Chondrocyte (in vitro differentiated cells): ENCODE measurements around the gene SLAMF6. TPM values are rescaled to one million over a fixed set of nuclear protein-coding genes. Genes with fewer than 3 reads are reported as not detected.

ENCODE experiments used
- DNase-seq: peaks from one replicate; pipeline ENCODE4 v3.0.0; 2021; ENCODE audit warnings: mixed read lengths, low spot score
- H3K27ac Mint-ChIP-seq: one replicate; pipeline ENCODE4 v1.8.0; 2021; ENCODE audit warnings: mild to moderate bottlenecking, moderate library complexity, mixed read lengths; ENCODE audit not compliant: unreplicated experiment
- H3K27me3 Mint-ChIP-seq: 2 replicates; pipeline ENCODE4 v1.8.0; 2021; ENCODE audit warnings: low read depth, mixed read lengths
- H3K36me3 Mint-ChIP-seq: 2 replicates; pipeline ENCODE4 v1.8.0; 2021; ENCODE audit warnings: low read depth, mixed read lengths
- H3K4me1 Mint-ChIP-seq: 2 replicates; pipeline ENCODE4 v1.8.0; 2021; ENCODE audit warnings: low read depth, mild to moderate bottlenecking, mixed read lengths
- H3K4me3 Mint-ChIP-seq: one replicate; pipeline ENCODE4 v1.8.0; 2021; ENCODE audit warnings: mild to moderate bottlenecking, moderate library complexity, mixed read lengths; ENCODE audit not compliant: unreplicated experiment
- H3K9me3 Mint-ChIP-seq: 2 replicates; pipeline ENCODE4 v1.8.0; 2021; ENCODE audit warnings: low read depth, mixed read lengths
- CTCF ChIP-seq: fragments of 200-600 bp; sonication (generic); IDR thresholded peaks from 2 replicates; pipeline ENCODE4 v1.5.0; 2021; ENCODE audit warnings: antibody characterized with exemption, mild to moderate bottlenecking, moderate library complexity
- total RNA-seq: library from RNA; stranded (reverse); gene quantifications from 3 replicates; pipeline ENCODE4 v1.2.1, GENCODE V29; 2021

SLAMF6 gene
- total RNA-seq, 1 donor from 2014 or later, result not detected

- Mint-ChIP-seq H3K9me3 (no peaks in the 10 kb centered on the region), H3K4me3 (no peak overlapping the region), H3K4me1 (no peaks in the 10 kb centered on the region), H3K27me3 (peaks cover 32% of the 10 kb centered on the region), H3K36me3 (peaks cover 1% of the 10 kb centered on the region), H3K27ac (no peak overlapping the region)
- no peak for TF ChIP-seq CTCF
- DNase-seq, result no peak
Measured at GRCh38 chr1:160438935-160439334, 84.1 kb downstream of the SLAMF6 start.

GRCh38 chr1:160438317-160438918, 84.6 kb downstream of the SLAMF6 start:
- Mint-ChIP-seq H3K4me3 (no peak overlapping the region), H3K27ac (no peak overlapping the region), H3K9me3 (no peaks in the 10 kb centered on the region), H3K4me1 (no peaks in the 10 kb centered on the region), H3K36me3 (peaks cover 1% of the 10 kb centered on the region), H3K27me3 (peaks cover 30% of the 10 kb centered on the region)
- TF ChIP-seq CTCF, result no peak
- DNase-seq, result no peak

- Mint-ChIP-seq H3K27ac (no peak overlapping the region), H3K27me3 (peaks cover 31% of the 10 kb centered on the region), H3K4me3 (no peak overlapping the region), H3K4me1 (no peaks in the 10 kb centered on the region), H3K36me3 (peaks cover 1% of the 10 kb centered on the region), H3K9me3 (no peaks in the 10 kb centered on the region)
- no peak for TF ChIP-seq CTCF
- DNase-seq, result no peak
Measured at GRCh38 chr1:160437432-160438316, 85.4 kb downstream of the SLAMF6 start.

GRCh38 chr1:160436966-160437365, 86.1 kb downstream of the SLAMF6 start:
- H3K27ac Mint-ChIP-seq, result no peak overlapping the region
- TF ChIP-seq CTCF, result no peak
- no peak for DNase-seq
- no peaks in the 10 kb centered on the region for H3K4me1 Mint-ChIP-seq
- peaks cover 31% of the 10 kb centered on the region for H3K27me3 Mint-ChIP-seq
- peaks cover 1% of the 10 kb centered on the region for H3K36me3 Mint-ChIP-seq
- H3K9me3 Mint-ChIP-seq, result no peaks in the 10 kb centered on the region
- no peak overlapping the region for H3K4me3 Mint-ChIP-seq

Other genes starting within 250 kb of the SLAMF6 start
- 40.9 to 52.9 TPM (median 43.8 TPM) in 3 replicates for gene PEX19, start 238.1 kb downstream of the SLAMF6 start, total RNA-seq
- 223 to 284 TPM (median 239 TPM) in 3 replicates for gene COPA, start 180.0 kb downstream of the SLAMF6 start, total RNA-seq
- 94.6 to 112 TPM (median 107 TPM) in 3 replicates for gene NCSTN, start 179.9 kb downstream of the SLAMF6 start, total RNA-seq
- 0.17 to 0.18 TPM in 2 of 3 replicates, not detected in the other for gene NHLH1, start 156.2 kb downstream of the SLAMF6 start, total RNA-seq
- 8.0 to 12.0 TPM (median 11.3 TPM) in 3 replicates for gene VANGL2, start 122.7 kb downstream of the SLAMF6 start, total RNA-seq
- not detected in 3 replicates for gene CD84, start 56.2 kb upstream of the SLAMF6 start, total RNA-seq
- gene SLAMF1, start 123.8 kb upstream of the SLAMF6 start, total RNA-seq, result not detected in 3 replicates
- gene CD48, start 188.6 kb upstream of the SLAMF6 start, total RNA-seq, result not detected in 3 replicates
- not detected in 3 replicates for gene SLAMF7, start 216.0 kb upstream of the SLAMF6 start, total RNA-seq